Measurements from ENCODE around the gene ZBTB46. TPM values are rescaled to one million over a fixed set of nuclear protein-coding genes. Genes with fewer than 3 reads are reported as not detected.

ZBTB46 gene
- total RNA-seq, 1 experiment from 2014 or later: 27.1 TPM

DNA sequence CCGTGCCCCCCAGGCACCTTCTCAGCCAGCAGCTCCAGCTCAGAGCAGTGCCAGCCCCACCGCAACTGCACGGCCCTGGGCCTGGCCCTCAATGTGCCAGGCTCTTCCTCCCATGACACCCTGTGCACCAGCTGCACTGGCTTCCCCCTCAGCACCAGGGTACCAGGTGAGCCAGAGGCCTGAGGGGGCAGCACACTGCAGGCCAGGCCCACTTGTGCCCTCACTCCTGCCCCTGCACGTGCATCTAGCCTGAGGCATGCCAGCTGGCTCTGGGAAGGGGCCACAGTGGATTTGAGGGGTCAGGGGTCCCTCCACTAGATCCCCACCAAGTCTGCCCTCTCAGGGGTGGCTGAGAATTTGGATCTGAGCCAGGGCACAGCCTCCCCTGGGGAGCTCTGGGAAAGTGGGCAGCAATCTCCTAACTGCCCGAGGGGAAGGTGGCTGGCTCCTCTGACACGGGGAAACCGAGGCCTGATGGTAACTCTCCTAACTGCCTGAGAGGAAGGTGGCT, 133.7 kb downstream of the ZBTB46 start:
- peaks cover 12 to 15% (median 14%) of the 10 kb centered on the region in 3 experiments; a peak in 5 of 7 replicates for H3K36me3 Mint-ChIP-seq (ENCODE audit: insufficient read depth in 1 of 3, low read depth in 3 of 3)
- H3K23ac ChIP-seq (ENCODE audit: insufficient read length, low read depth, low read length): no peak overlapping the region
- no peak overlapping the region for H2BK15ac ChIP-seq (ENCODE audit: low read depth, low read length)
- no peak overlapping the region for H2AK5ac ChIP-seq (ENCODE audit: insufficient read length, low read length)
- no peak overlapping the region for H3K56ac ChIP-seq (ENCODE audit: insufficient read length, low read depth, low read length)
- H3T11ph ChIP-seq (ENCODE audit: low read length): no peak overlapping the region
- no peak overlapping the region for H4K8ac ChIP-seq (replicated peaks; ENCODE audit: insufficient read length, low read depth, low read length)
- H2AFZ ChIP-seq (ENCODE audit: low read length): no peak overlapping the region
- peak overlapping the region; percentile 14 to 34; a peak in 1 of 5 replicates for H3K4me3 Mint-ChIP-seq
- no peak overlapping the region for H3K9ac ChIP-seq (ENCODE audit: extremely low read depth, insufficient read length, low read length)
- peaks cover 4% of the 10 kb centered on the region for H3K23me2 ChIP-seq (ENCODE audit: insufficient read length, low read depth, low read length, poor library complexity, severe bottlenecking)
- H3K9me3 Mint-ChIP-seq: peaks cover 3 to 5% of the 10 kb centered on the region in 2 experiments; a peak in 3 of 5 replicates
- no peaks in the 10 kb centered on the region for H3K79me1 ChIP-seq (ENCODE audit: insufficient read depth, low read depth, low read length, poor library complexity, severe bottlenecking)
- DNase-seq: no peak
- no peaks in the 10 kb centered on the region for H3K27me3 ChIP-seq (ENCODE audit: insufficient read depth, low read length)
- H3K27ac ChIP-seq (ENCODE audit: insufficient read length, low read depth, low read length): no peak overlapping the region
- no peaks in the 10 kb centered on the region for H3K9me3 ChIP-seq (ENCODE audit: control insufficient read depth, low read depth, low read length)
- peaks cover 2 to 10% of the 10 kb centered on the region in 2 experiments for H3K4me1 Mint-ChIP-seq
- H2BK5ac ChIP-seq (ENCODE audit: insufficient read length, low read length): no peak overlapping the region
- H3K18ac ChIP-seq (ENCODE audit: insufficient read length, low read depth, low read length): no peak overlapping the region
- TF ChIP-seq, protein P1, sequence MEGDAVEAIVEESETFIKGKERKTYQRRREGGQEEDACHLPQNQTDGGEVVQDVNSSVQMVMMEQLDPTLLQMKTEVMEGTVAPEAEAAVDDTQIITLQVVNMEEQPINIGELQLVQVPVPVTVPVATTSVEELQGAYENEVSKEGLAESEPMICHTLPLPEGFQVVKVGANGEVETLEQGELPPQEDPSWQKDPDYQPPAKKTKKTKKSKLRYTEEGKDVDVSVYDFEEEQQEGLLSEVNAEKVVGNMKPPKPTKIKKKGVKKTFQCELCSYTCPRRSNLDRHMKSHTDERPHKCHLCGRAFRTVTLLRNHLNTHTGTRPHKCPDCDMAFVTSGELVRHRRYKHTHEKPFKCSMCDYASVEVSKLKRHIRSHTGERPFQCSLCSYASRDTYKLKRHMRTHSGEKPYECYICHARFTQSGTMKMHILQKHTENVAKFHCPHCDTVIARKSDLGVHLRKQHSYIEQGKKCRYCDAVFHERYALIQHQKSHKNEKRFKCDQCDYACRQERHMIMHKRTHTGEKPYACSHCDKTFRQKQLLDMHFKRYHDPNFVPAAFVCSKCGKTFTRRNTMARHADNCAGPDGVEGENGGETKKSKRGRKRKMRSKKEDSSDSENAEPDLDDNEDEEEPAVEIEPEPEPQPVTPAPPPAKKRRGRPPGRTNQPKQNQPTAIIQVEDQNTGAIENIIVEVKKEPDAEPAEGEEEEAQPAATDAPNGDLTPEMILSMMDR (conservative IDR thresholded peaks at IDR 0.05): 0 out of 3 replicates have a peak, but pooled peaks have one; percentile 12
- no peaks in the 10 kb centered on the region for H3K79me2 ChIP-seq (ENCODE audit: insufficient read depth, low read length)
- no peaks in the 10 kb centered on the region for H3K4me1 ChIP-seq (ENCODE audit: insufficient read depth, low read length)
- H4K20me1 ChIP-seq (ENCODE audit: control insufficient read depth, insufficient read depth, insufficient read length): no peaks in the 10 kb centered on the region
- H4K91ac ChIP-seq (ENCODE audit: insufficient read length, low read depth, low read length): no peak overlapping the region
- H3K4me2 ChIP-seq (ENCODE audit: insufficient read depth, insufficient read length, low read length): no peak overlapping the region
- H3K27me3 Mint-ChIP-seq (ENCODE audit: low read depth): peaks cover 6% of the 10 kb centered on the region; the same call in 1 of the 2 replicates
- H3K4ac ChIP-seq (ENCODE audit: low read depth, low read length): no peak overlapping the region
- H2BK20ac ChIP-seq (ENCODE audit: low read depth, low read length, poor library complexity, severe bottlenecking): no peak overlapping the region
- WGBS (ENCODE audit: extremely low coverage, insufficient read length, low lambda C conversion rate): no CpG with 5 or more reads among the region's 7 CpGs
- H2BK12ac ChIP-seq (ENCODE audit: insufficient read length, low read depth, low read length): no peak overlapping the region
- no peak overlapping the region for H2BK120ac ChIP-seq (ENCODE audit: low read depth, low read length, poor library complexity, severe bottlenecking)
- H4K5ac ChIP-seq (ENCODE audit: insufficient read length, low read depth, low read length): no peak overlapping the region
- H3K27ac Mint-ChIP-seq: no peak overlapping the region
- no peak overlapping the region for H3K14ac ChIP-seq (ENCODE audit: insufficient read depth, low read length)
